ENCODE results near the gene PARK7.
"Not testable (repeated sequence)": the region's sequence is repeated elsewhere in the genome, so short reads cannot be mapped to it uniquely, and the experiment has no call there.

Gene PARK7

GRCh38 chr1:7948960-7949359 lies 12.6 kb upstream of the PARK7 start:
- DNase-seq (ENCODE audit: low spot score): no peak

GRCh38 chr1:7952791-7953190 lies 8.7 kb upstream of the PARK7 start:
- DNase-seq (ENCODE audit: low spot score): not testable (repeated sequence)

DNA sequence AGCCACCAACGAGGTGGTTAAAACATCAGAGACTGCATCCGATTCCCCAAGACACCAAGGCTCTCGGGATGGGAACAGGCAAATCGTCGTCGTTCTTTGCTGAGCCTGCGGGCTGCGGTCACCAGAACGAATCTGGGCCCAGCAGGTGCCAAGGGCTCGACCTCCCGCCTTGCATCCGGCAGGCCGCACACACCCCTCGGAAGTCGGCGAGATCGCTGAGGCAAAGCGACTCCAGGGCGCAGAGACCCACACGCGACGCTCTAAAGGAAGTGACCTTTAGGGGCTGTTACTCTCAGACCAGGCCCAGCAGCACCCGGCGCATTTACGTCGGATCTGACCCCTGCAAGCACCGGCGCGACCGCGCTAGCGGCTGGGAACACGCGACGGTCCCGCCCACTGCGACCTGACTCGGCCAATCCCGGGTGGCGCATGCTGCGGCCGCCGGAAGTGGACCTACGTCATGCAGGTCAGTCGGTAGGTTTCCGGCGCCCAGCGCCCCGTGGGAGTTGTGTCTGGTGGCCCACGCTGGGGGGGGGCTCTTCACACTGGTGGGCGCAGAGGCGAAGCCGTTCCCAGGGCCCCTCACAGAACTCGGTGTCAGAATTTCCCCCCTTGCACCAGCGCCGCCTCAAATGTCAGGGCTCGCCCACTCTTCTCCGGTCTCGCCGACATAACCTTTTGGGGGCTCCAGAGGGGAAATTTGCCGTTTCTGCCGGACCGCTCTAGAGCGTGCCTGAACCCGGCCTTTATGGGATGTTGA lies 7.5 kb upstream of the PARK7 start:
- peak; percentile 83 for DNase-seq (ENCODE audit: low spot score)

DNA sequence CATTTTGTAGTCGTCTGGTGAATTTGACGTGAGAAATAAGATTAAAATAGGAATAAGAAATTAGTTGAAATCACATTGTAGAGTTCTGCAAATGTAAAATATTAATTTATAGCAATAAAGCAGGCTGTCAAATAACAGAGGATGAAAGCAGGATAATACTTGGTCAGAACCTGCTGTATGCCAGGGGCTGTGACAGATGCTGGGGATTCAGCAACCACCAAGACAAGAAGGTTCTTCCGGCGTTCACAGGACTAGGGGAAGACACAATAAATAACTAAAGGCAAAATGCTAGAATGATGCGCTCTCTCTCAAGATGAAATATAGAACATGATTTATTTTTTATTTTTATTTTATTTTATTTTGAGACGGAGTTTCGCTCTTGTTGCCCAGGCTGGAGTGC lies 6.8 kb upstream of the PARK7 start:
- no peak for DNase-seq (ENCODE audit: low spot score)

DNA sequence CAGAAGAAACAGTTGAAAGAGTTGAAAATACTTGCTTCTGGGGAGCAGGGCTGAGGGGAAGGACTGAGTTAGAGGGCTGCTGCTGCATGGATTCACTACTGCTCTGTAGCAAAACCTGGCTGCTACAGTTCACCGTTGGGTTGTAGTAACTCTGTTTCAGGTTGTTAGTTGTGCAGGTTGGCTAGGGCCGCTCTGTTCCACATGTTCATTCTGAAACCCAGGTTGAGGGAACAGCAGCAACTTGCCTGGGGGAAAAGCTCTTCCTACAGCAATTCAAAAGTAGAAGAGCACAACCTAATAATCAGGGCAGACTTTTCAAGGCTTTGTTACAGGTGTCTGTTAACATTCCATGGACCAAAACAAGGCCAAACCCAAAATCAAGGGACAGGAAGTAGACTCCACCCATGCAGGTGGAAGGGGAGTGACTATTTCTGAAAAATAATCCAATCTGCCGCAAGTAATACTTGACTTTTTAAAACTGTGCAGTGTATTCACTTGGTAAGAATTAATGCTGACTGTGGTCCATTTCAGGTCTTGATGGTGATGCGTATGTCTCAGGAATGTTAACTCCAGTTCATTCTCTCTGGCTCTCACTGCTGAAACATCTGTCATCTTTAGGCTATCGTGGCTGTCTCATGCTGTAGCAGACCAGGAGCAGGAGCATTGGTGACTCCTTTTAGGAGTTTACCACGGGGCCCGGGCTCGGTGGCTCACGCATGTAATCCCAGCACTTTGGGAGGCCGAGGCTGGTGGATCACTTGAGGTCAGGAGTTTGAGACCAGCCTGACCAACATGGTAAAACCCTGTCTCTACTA lies 5.1 kb upstream of the PARK7 start:
- no peak for DNase-seq (ENCODE audit: low spot score)

DNA sequence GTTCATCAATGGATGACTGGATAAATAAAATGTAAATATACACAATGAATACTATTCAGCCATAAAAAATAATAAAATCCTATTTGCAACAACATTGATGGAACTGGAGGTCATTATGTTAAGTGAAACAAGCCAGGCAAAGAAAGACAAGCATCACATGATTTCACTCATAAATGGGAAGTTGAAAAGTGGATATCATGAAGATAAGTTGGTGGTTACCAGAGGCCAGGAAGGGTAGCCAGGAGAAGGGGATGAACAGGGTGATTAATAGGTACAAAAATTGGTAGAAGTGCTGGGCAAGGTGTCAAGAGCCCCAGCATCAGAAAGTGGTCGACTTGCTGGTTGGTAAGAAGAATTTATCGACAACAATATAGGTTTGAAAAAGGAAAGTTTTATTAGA lies 1.3 kb upstream of the PARK7 start:
- DNase-seq (ENCODE audit: low spot score): no peak

DNA sequence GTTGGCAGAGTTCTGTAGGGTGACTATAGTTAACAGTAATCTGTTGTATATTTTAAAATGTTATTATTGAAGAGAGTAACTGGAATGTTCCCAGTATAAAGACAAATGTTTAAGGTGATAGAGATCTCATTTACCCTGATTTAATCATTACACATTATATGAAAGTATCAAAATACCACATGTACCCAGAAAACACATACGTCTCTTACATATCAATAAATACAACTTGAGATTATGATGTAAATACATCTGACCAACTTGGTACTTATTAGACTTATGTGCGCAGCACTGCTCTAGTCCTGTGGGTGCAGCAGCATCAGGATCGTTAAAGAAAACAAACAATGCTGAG lies 670 bp upstream of the PARK7 start:
- DNase-seq (ENCODE audit: low spot score): no peak

- DNase-seq (ENCODE audit: low spot score): no peak
These were observed 464 bp downstream of the PARK7 start for GRCh38 chr1:7962014-7962335.

DNA sequence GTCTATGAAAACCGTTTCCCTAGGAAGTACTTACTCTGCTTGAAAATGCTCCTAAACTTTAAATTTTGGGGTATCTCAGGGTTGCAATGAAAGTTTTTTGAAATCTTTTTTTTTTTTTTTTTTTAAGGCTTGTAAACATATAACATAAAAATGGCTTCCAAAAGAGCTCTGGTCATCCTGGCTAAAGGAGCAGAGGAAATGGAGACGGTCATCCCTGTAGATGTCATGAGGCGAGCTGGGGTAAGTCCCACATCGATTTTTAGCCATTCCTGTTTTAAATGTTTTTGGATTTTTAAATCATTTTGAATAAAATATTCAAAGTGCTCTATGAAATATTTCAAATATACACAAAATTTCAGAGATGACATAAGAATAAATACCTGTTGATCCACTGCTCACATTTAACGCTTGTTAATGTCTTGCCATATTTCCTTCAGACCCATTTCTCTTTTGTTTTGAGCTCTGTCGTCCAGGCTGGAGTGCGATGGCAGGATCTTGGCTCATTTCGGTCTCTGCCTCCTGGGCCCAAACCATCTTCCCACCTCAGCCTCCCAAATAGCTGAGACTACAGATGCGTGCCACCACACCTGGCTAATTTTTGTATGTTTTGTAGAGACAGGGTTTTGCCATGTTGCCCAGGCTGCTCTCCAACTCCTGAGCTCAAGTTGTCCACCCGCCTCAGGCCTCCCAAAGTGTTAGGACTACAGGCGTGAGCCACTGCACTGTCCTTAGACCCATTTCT lies 1.3 kb downstream of the PARK7 start:
- DNase-seq (ENCODE audit: low spot score): no peak

DNA sequence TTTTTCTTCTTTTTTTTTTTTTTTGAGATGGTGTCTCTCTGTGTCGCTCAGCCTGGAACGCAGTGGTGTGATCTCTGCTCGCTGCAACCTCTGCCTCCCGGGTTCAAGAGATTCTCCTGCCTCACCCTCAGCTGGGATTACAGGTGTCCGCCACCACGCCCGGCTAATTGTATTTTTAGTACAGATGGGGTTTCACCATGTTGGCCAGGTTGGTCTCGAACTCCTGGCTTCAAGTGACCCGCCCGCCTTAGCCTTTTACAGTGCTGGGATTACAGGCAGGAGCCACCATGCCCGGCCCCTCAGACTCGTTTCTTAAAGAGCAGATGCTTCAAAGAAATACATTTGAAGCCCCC lies 1.8 kb downstream of the PARK7 start:
- not testable (repeated sequence) for DNase-seq (ENCODE audit: low spot score)

- not testable (repeated sequence) for DNase-seq (ENCODE audit: low spot score)
These were observed 2.3 kb downstream of the PARK7 start for GRCh38 chr1:7963841-7964240.

DNA sequence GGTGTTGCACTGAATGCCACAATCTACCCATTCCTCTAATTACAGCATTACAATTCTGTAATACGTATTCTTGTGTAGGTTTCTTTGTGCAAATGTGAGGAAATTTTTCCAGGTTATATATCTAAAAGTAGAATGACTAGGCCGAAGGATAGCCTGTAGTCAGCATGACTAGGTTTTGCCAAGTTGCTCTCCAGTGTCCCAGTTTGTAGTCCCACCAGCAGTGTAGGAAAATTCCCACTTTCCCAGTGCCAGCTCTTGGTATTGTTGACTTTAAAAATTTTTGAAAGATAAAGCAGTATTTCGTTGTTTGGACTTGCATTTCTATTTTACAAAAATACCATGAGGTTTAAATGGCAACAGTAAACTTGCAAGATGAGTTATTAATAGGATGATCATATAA lies 3.0 kb downstream of the PARK7 start:
- no peak for DNase-seq (ENCODE audit: low spot score)

- DNase-seq (ENCODE audit: low spot score): no peak
These were observed 5.7 kb downstream of the PARK7 start for GRCh38 chr1:7967196-7967595.

DNA sequence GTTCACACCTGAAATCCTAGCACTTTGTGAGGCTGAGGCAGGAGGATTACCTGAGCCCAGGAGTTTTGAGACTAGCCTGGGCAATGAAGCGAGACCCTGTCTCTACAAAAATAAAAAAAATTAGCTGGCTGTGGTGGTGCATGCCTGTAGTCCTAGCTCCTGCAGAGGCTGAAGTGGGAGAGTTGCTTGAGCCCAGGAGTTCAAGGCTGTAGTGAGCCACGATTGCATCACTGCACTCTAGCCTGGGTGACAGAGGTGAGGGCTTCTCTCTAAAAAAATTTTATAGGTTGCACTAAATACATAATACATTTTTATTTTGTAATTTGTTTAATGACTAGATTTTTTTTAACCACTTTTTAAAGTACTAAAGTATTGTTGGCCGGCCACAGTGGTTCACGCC lies 6.1 kb downstream of the PARK7 start:
- no peak for DNase-seq (ENCODE audit: low spot score)

DNA sequence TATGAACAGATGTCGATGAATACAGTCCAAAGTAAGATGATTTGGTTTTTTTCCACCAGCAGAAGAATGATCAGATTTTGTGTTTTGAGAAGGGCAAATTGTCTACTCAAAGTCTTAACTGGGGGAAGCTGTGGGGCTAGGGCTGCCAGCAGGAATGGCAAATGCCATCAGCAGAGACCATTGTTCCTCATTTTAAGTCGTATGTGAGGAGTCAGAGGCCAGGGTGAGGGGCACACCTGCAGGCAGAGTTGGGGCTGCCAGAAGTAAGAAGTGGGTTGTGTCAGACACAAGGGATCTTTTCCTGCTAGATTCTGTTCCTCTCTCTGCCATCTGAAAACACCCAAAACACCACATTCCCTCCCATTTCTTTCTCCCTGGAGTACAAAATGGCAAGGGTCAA lies 8.7 kb downstream of the PARK7 start:
- no peak for DNase-seq (ENCODE audit: low spot score)

- no peak for DNase-seq (ENCODE audit: low spot score)
These were observed 9.5 kb downstream of the PARK7 start for GRCh38 chr1:7971024-7971423.

DNA sequence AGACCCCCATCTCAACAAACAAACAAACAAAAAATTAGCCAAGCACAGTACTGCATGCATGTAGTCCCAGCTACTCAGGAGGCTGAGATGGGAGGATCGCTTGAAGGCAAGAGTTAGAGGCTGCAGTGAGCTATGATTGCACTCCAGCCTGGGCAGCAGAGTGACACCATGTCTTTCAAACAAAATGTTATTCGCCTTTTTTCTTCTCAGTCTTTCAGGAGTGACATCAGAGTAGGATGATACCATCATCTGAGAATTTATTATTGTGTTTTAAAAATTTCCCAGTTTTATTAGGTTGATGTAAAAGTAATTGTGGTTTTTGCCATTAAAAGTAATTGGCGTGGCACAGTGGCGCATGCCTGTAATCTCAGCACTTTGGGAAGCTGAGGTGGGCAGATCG lies 10.8 kb downstream of the PARK7 start:
- no peak for DNase-seq (ENCODE audit: low spot score)

- no peak for DNase-seq (ENCODE audit: low spot score)
These were observed 11.6 kb downstream of the PARK7 start for GRCh38 chr1:7973086-7973485.

- peak; percentile 67 for DNase-seq (ENCODE audit: low spot score)
These were observed 13.8 kb downstream of the PARK7 start for GRCh38 chr1:7975212-7975865.

GRCh38 chr1:7980984-7981383 lies 19.5 kb downstream of the PARK7 start:
- DNase-seq (ENCODE audit: low spot score): no peak

DNA sequence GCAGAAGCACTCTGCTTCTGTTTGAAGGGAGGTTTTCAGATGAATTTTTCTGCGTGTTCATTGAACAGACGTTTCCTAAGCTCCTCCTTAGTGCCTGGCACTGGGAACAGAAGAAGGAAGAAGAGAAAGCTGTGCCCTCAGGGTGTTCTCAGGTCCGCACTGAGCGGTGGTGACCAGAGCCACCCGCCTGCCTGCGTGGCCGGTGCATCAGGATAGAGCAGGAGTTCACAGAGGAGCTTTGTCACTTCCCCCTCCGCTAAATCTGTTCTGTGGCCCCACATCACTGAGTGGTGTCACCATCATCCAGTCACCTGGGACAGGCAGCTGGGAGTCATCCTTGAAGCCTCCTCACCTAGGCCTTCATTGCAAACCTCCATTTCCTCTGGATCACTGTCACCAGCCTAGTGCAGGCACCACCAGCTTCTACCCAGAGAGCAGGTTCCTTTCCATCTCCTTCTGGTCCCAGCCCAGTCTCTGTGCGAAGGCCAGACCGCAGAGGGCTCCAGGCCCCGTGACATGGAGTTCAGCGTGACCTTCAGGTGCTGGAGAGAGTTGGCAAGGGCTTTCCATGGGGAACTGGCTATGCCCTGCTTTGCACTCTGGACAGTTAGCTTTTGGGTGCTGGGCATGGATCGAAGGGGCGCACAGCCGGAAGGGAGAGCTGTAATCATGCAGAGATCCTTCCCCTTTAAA lies 21.7 kb downstream of the PARK7 start:
- DNase-seq (ENCODE audit: low spot score): no peak

GRCh38 chr1:7984811-7985210 lies 23.3 kb downstream of the PARK7 start:
- DNase-seq (ENCODE audit: low spot score): no peak

Measured in HuH-7.5 (cell line).